ENCODE data around the gene FN3KRP. TPM values are rescaled to one million over a fixed set of nuclear protein-coding genes. Genes with fewer than 3 reads are reported as not detected.

FN3KRP gene
- total and polyA plus RNA-seq, 2 experiments from 2014 or later, result 18.6 to 38.7 TPM

DNA sequence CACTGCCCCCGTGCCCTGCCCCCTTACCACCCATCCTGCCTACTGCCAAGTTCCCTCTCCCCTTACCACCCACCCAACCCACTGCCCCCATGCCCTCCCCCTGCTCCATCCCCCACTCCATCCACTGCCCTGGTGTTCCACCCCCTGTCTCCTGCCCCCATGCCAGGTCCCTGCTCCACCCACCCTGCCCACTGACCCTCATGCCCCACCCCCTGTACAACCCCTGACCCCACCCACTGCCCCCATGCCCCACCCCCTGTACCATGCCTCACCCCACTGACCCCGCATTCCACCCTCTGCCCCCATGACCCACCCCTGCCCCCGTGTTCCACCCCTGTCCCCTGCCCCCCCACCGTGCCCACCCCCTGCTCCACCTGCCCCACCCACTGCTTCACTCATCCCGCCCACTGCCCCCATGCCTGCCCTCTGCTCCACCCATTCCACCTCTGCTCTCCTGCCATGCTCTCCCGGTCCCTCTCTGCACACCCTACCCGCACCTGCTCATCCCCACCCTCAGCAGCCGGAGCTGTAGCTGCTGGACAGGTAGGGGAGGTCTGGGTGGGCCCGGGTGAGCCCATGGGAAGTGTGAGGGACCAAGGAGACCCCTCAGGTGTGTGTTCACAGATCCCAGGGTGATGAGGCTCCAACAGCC lies 7.4 kb upstream of the FN3KRP start:
- no peak for DNase-seq (ENCODE audit: low read depth in 1 of 2, low spot score in 1 of 2)

DNA sequence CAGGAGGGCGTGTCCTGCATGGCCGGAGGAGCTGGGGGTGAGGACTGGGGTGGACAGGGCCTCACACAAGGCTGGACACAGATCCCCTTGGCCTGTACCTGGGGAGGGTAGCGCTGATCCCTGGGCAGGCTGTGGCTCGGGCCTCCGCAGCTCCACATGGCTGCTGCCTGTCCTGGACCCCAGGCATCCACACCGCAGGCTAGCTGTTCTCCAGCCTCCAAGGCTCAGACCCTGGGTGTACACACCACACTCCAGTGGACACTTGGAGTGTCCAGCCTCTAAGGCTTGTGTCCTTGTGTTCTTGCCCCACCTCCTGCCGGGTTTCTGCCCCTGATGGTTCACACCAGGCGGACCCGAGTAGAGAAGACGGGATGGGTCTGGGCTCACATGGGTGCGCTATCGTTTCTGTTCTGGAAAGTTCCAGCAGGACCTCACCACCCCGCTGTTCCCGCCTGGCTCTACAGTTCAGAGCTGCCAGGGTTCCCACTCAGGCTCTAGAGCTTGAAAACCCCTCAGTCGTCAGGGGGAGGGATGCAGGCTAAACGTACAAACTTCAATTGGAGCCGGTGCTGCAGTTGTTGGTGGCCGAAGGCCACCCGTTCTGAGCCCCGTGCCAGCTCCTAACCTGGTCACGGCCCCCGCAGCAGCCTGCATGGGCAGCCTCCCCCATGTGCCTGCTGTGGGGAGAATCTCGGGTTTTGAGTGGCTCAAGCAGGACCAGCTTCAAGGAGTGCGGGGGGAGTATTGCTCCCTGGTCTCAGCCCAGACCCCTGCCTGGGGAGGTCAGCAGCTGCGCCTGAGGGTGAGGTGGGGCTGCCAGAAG lies 6.6 kb upstream of the FN3KRP start:
- Histone ChIP-seq H3K27me3 (no peaks in the 10 kb centered on the region), H3K4me1 (ENCODE audit: low read depth) (no peaks in the 10 kb centered on the region), H3K4me3 (no peak overlapping the region), H3K36me3 (no peaks in the 10 kb centered on the region), H3K27ac (no peak overlapping the region), H3K9me3 (ENCODE audit: low read depth) (no peaks in the 10 kb centered on the region)
- no peak for DNase-seq (ENCODE audit: low read depth in 1 of 2, low spot score in 1 of 2)
- TF ChIP-seq, protein P1, sequence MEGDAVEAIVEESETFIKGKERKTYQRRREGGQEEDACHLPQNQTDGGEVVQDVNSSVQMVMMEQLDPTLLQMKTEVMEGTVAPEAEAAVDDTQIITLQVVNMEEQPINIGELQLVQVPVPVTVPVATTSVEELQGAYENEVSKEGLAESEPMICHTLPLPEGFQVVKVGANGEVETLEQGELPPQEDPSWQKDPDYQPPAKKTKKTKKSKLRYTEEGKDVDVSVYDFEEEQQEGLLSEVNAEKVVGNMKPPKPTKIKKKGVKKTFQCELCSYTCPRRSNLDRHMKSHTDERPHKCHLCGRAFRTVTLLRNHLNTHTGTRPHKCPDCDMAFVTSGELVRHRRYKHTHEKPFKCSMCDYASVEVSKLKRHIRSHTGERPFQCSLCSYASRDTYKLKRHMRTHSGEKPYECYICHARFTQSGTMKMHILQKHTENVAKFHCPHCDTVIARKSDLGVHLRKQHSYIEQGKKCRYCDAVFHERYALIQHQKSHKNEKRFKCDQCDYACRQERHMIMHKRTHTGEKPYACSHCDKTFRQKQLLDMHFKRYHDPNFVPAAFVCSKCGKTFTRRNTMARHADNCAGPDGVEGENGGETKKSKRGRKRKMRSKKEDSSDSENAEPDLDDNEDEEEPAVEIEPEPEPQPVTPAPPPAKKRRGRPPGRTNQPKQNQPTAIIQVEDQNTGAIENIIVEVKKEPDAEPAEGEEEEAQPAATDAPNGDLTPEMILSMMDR (IDR thresholded peaks at IDR 0.05; ENCODE audit: low read depth, low read length), result no peak

More for the DNA sequence above, 7.4 kb upstream of the FN3KRP start:
- Histone ChIP-seq H3K4me3 (no peak overlapping the region), H3K9me3 (ENCODE audit: low read depth) (no peaks in the 10 kb centered on the region), H3K27ac (no peak overlapping the region), H3K27me3 (no peaks in the 10 kb centered on the region), H3K4me1 (ENCODE audit: low read depth) (no peaks in the 10 kb centered on the region), H3K36me3 (no peaks in the 10 kb centered on the region)
- TF ChIP-seq, protein P1 (IDR thresholded peaks at IDR 0.05; ENCODE audit: low read depth, low read length), result no peak

DNA sequence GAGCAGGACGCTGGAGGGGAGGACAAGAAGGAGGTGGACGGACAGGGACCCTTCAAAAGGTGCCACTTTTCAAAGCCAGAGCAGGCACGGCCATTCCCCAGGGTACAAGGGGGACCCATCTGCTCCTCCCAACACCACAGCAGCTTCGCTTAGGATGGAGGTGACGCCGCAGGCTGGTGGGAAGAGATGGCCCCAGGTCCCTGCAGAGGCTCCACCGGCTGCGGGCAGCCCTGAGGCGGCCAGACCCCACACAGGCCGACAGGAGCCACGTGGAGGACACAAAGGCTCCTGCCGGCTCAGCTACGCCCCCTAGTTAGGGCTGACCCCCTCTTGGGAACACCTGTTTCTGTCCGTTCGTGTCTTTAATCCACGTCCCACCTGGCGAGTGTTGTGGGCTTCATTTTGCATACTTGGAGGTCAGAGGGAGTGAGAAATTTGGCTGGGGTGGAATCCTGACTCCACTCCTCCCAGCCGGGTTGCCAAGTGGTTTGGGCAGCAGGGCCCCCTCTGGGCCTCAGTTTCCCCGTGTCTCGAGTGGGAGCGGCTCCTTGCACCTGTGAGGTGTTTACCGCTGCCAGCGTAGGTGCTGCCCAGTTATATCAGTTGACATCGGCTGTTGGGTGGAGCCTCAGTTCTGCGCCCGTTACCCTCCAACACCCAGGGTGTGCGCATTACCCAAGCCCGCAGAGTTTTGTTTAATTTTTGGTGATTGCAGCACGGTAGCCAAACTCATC lies 5.8 kb upstream of the FN3KRP start:
- H3K27ac ChIP-seq, result no peak overlapping the region
- no peaks in the 10 kb centered on the region for H3K9me3 ChIP-seq (ENCODE audit: low read depth)
- H3K4me1 ChIP-seq (ENCODE audit: low read depth), result no peaks in the 10 kb centered on the region
- no peak for DNase-seq (ENCODE audit: low read depth in 1 of 2, low spot score in 1 of 2)
- H3K27me3 ChIP-seq, result no peaks in the 10 kb centered on the region
- TF ChIP-seq, protein P1 (IDR thresholded peaks at IDR 0.05; ENCODE audit: low read depth, low read length), result no peak
- no peak overlapping the region for H3K4me3 ChIP-seq
- no peaks in the 10 kb centered on the region for H3K36me3 ChIP-seq

DNA sequence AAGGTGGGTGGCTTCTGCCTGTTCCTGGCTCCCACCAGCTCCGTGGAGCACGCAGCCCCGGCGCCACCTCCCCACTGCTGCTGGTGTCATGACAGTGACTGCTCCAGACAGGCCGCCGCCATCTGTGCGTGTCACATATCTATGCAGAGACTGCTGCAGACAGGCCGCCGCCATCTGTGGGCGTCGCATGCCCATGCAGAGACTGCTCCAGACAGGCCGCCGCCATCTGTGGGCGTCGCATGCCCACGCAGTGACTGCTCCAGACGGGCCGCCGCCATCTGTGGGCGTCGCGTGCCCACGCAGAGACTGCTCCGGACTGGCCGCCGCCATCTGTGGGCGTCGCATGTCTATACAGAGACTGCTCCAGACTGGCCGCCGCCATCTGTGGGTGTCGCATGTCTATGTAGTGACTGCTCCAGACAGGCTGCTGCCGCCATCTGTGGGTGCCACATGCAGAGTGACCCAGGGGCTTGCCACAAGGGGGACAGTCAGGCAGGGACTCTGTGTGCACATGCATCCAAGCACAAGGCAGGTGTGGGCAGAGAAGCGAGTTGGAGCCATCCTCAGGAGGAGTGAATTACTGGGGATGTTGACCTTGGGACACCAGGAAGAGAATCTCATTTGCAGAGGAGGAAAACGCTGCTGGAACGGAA lies 3.3 kb upstream of the FN3KRP start:
- Histone ChIP-seq H3K4me3 (no peak overlapping the region), H3K4me1 (ENCODE audit: low read depth) (no peaks in the 10 kb centered on the region), H3K9me3 (ENCODE audit: low read depth) (no peaks in the 10 kb centered on the region), H3K36me3 (no peaks in the 10 kb centered on the region), H3K27me3 (no peaks in the 10 kb centered on the region), H3K27ac (no peak overlapping the region)
- no peak for DNase-seq (ENCODE audit: low read depth in 1 of 2, low spot score in 1 of 2)
- TF ChIP-seq, protein P1 (IDR thresholded peaks at IDR 0.05; ENCODE audit: low read depth, low read length), result no peak

DNA sequence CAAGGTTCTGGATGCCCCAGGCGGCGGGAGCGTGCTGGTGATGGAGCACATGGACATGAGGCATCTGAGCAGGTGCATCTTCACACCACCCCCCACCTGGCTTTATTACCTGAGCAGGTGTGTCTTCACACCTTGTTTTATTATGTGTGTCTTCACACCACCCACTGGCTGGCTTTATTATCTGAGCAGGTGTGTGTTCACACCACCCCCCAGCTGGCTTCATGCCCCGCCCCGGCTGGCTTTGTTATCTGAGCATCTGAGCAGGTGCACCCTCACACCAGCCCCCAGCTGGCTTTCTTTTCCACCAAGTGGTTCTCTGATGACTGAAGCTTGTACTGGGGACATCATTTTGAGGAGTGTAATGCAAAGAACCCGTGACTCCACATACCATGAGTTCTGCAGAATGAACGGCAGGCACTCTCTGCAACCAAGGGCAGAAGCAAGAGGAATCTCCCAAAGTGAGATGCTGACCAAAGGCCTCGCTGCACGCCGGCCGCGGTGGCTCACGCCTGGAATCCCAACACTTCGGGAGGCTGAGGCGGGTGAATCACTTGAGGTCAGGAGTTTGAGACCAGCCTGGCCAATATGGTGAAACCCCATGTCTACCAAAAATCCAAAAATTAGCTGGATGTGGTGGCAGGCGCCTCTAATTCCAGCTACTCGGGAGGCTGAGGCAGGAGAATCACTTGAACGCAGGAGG lies 2.6 kb downstream of the FN3KRP start:
- Histone ChIP-seq H3K4me3 (no peak overlapping the region), H3K9me3 (ENCODE audit: low read depth) (no peaks in the 10 kb centered on the region), H3K27ac (no peak overlapping the region), H3K36me3 (peaks cover 4% of the 10 kb centered on the region), H3K27me3 (no peaks in the 10 kb centered on the region), H3K4me1 (ENCODE audit: low read depth) (no peaks in the 10 kb centered on the region)
- TF ChIP-seq, protein P1 (IDR thresholded peaks at IDR 0.05; ENCODE audit: low read depth, low read length), result no peak
- no peak for DNase-seq (ENCODE audit: low read depth in 1 of 2, low spot score in 1 of 2)
